ENCODE measurements around the gene ZBTB16.

The ZBTB16 gene

GRCh38 chr11:114219559-114220349, 160.2 kb downstream of the ZBTB16 start:
- TF ChIP-seq CTCF (IDR thresholded peaks at IDR 0.05; ENCODE audit: low read depth, low read length) = no peak
- TF ChIP-seq MAX (IDR thresholded peaks at IDR 0.05; ENCODE audit: low read depth, low read length) = no peak
- TF ChIP-seq POLR2A (IDR thresholded peaks at IDR 0.05; ENCODE audit: extremely low read depth, insufficient read length) = no peak
- no peak for TF ChIP-seq MYC (IDR thresholded peaks at IDR 0.05; ENCODE audit: low read depth, low read length)
- DNase-seq (ENCODE audit: low read depth) = no peak
- no peak overlapping the region for H3K4me3 ChIP-seq (ENCODE audit: low read depth, low read length)

- TF ChIP-seq POLR2A (IDR thresholded peaks at IDR 0.05; ENCODE audit: extremely low read depth, insufficient read length) (no peak), MAX (IDR thresholded peaks at IDR 0.05; ENCODE audit: low read depth, low read length) (no peak), CTCF (IDR thresholded peaks at IDR 0.05; ENCODE audit: low read depth, low read length) (no peak), MYC (IDR thresholded peaks at IDR 0.05; ENCODE audit: low read depth, low read length) (no peak)
- DNase-seq (ENCODE audit: low read depth) = no peak
- H3K4me3 ChIP-seq (ENCODE audit: low read depth, low read length) = no peak overlapping the region
Observed at GRCh38 chr11:114221037-114221436, 161.5 kb downstream of the ZBTB16 start.

- no peak overlapping the region for H3K4me3 ChIP-seq (ENCODE audit: low read depth, low read length)
- no peak for DNase-seq (ENCODE audit: low read depth)
- TF ChIP-seq MYC (IDR thresholded peaks at IDR 0.05; ENCODE audit: low read depth, low read length) (no peak), MAX (IDR thresholded peaks at IDR 0.05; ENCODE audit: low read depth, low read length) (no peak), POLR2A (IDR thresholded peaks at IDR 0.05; ENCODE audit: extremely low read depth, insufficient read length) (no peak), CTCF (IDR thresholded peaks at IDR 0.05; ENCODE audit: low read depth, low read length) (no peak)
Observed at GRCh38 chr11:114225661-114226060, 166.2 kb downstream of the ZBTB16 start.

- TF ChIP-seq CTCF (IDR thresholded peaks at IDR 0.05; ENCODE audit: low read depth, low read length) (no peak), MAX (IDR thresholded peaks at IDR 0.05; ENCODE audit: low read depth, low read length) (no peak), MYC (IDR thresholded peaks at IDR 0.05; ENCODE audit: low read depth, low read length) (no peak), POLR2A (IDR thresholded peaks at IDR 0.05; ENCODE audit: extremely low read depth, insufficient read length) (no peak)
Observed at GRCh38 chr11:114226356-114226755, 166.8 kb downstream of the ZBTB16 start.

GRCh38 chr11:114228435-114229411, 169.2 kb downstream of the ZBTB16 start:
- H3K4me3 ChIP-seq (ENCODE audit: low read depth, low read length) = no peak overlapping the region
- no peak for DNase-seq (ENCODE audit: low read depth)
- TF ChIP-seq MYC (IDR thresholded peaks at IDR 0.05; ENCODE audit: low read depth, low read length) = no peak
- no peak for TF ChIP-seq POLR2A (IDR thresholded peaks at IDR 0.05; ENCODE audit: extremely low read depth, insufficient read length)
- TF ChIP-seq CTCF (IDR thresholded peaks at IDR 0.05; ENCODE audit: low read depth, low read length) = no peak
- TF ChIP-seq MAX (IDR thresholded peaks at IDR 0.05; ENCODE audit: low read depth, low read length) = no peak

More at GRCh38 chr11:114226356-114226755, 166.8 kb downstream of the ZBTB16 start:
- no peak overlapping the region for H3K4me3 ChIP-seq (ENCODE audit: low read depth, low read length)
- DNase-seq (ENCODE audit: low read depth) = no peak

Measured in NB4 (cell line).